HG03571 (cell line): ENCODE measurements around the gene DNAAF2.
"Not testable (repeated sequence)": the region's sequence is repeated elsewhere in the genome, so short reads cannot be mapped to it uniquely, and the experiment has no call there.

Experiments
- ATAC-seq: cut with Tn5 transposase; IDR thresholded peaks from one replicate; pipeline ENCODE4 v1.9.1; 2021; ENCODE audit not compliant: unreplicated experiment

DNAAF2 gene

GRCh38 chr14:49584981-49585640 lies 49.9 kb downstream of the DNAAF2 start:
- not testable (repeated sequence) for ATAC-seq

GRCh38 chr14:49584058-49584457 lies 51.0 kb downstream of the DNAAF2 start:
- no peak for ATAC-seq

GRCh38 chr14:49583629-49584028 lies 51.4 kb downstream of the DNAAF2 start:
- ATAC-seq = no peak

- no peak for ATAC-seq
Measured at GRCh38 chr14:49582113-49582977, 52.7 kb downstream of the DNAAF2 start.

- no peak for ATAC-seq
Measured at GRCh38 chr14:49581209-49582112, 53.6 kb downstream of the DNAAF2 start.

GRCh38 chr14:49579841-49580240 lies 55.2 kb downstream of the DNAAF2 start:
- no peak for ATAC-seq

- no peak for ATAC-seq
Measured at GRCh38 chr14:49578141-49578540, 56.9 kb downstream of the DNAAF2 start.
